LoVo (cell line): ENCODE results near the gene HDAC4.

Source experiments
- DNase-seq: peaks from one replicate; pipeline ENCODE4 v3.0.0-alpha.2; 2016; ENCODE audit warnings: low spot score

The HDAC4 gene

DNA sequence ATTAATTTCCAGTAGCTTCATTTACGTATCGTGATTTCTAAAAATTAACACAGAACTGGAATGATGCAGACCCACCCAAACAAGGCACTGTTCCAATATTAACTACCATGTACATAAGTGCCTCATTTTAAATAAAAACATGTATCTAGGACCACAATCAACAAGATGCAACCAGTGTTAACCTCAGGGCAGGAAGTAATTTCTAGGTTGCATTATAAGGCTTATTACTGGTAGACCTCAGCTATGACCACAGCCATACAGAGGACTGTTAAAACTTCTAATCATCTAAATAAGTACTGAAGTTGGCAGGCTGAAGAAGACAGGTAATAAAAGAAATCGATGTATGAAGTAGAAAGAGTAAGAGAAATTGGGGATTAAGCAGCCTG, 262.9 kb downstream of the HDAC4 start:
- DNase-seq, result no peak

DNA sequence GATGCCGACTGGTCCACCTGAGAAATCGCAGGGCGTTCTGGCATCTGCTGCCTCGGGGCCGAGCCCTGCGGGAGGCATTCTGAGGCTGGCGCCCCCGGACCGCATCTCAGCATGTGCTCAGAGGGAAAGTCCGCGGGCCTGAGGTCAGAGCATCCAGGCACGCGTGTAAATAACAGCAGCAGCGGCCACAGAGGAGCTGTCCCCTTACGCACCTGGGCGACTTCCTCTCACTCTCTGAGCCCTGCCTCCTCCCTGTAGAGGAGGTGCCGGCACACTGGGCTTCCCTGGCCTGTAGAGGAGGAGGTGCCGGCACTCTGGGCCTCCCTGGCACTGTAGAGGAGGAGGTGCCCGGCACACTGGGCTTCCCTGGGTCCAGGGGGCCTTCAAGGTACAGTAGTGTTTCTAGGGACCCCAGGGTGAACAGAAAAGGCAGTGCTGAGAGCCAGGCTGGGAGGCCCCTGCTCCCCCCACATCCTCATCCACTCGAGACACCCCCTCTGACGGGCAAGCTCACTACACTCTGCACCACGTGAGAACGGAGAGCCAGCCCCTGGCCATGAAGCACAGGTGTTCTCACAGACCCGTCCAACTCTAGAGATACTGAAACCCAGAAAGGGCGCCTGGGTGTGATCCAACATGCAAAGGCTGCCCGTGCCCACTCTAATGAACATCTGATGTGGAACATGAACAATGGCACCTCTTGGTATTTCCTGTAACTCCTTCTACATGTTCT, 263.5 kb downstream of the HDAC4 start:
- no peak for DNase-seq

DNA sequence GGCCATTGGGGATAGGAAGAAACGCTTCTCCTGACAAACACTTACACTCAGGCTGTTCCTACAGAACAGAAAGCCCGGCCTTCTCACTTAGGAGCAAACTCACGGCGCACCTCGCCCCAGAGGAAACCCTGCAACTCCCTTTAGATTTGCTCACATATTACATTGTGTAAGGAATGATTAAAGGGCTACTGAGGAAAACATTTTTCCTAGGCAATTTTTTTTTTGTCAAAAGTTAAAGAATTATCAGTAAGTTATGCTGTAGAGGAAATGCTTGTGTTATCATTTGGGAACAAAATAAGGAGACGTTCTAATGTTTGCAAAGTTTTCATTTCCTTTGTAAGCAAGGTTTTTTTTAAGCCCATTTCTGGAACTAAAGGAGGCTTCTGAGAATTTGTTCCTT, 264.1 kb downstream of the HDAC4 start:
- DNase-seq, result no peak

DNA sequence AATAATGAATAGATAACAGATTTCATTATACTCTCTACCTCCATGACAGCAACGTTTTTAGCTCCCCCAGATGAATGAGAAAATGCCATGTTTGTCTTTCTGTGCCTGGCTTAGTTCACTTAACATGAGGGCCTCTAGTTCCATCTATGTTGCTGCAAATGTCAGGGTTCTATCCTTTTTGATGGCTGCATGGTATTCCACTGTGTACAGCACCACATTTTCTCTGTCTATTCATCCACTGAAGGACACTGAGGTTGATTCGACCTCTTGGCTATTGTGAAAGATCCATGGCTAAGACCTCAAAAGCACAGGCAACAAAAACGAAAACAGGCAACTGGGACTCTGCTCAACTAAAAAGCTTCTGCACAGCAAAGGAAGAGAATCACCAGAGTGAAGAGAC, 264.6 kb downstream of the HDAC4 start:
- no peak for DNase-seq

DNA sequence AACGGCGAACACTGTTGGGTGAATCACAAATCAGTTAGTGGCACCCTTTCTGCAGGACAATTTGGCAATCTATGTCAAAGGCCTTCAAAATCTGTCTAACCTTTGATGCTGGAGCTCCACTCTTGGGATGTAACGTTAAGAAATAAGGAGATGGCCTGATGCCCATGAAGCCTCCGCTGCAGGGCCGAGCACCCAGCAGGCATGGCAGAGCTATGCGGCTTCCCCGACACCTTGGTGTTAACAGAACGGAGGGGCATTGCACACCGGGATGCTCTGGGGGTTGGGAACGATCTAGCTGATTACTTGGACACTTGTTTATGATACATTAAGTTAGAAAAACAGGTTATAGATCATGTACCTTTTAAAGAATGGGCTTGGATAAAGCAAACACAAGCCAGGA, 265.3 kb downstream of the HDAC4 start:
- DNase-seq, result no peak

DNA sequence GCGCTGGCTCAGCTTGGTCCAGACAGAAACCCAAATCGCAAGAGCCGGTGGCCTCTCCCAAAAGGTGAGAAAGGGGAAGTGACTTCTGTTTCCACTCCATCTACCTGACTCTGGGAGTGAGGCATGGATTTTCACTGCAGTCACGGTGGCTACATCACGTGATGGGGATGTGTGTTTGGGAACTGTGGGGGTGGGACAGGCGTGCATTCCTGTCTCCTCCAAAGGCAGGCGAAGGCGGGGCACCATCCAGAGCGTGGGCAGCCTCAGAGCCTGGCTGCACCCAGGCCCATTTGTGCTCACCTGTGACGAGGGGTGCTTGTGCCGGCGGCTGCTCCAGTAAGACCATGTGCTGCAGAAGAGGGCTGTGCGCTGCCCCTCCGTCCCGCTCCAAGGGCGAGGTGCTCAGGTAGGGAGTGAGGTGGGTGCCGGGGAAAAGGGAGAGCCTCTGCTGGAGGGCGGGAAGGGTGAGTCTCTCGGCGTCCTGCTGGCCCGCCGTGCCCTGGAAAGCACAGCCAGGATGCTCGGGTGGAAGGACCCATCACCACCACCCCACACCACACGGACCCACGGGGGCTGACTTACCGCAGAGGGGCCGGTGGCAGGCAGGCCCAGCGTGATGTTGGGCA, 266.8 kb downstream of the HDAC4 start:
- DNase-seq, result no peak

DNA sequence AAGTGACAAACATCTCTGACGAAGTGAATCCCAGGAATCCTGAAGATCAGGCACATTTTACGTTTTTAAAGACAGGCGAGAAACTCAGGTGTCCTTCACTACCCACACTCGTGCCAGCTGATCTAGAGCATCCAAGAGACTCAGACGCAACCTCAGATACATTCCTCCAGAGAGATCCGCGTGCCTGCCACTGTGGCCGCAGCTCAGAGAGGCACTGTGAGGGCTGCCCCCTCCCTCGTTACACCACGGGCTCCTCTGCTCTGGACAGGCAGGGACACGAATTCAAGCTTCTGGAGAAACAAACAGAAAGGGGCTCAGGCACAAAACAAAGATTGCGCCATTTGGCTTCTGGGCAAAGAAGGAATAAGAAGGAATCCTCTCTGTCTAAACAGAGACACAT, 268.0 kb downstream of the HDAC4 start:
- no peak for DNase-seq

DNA sequence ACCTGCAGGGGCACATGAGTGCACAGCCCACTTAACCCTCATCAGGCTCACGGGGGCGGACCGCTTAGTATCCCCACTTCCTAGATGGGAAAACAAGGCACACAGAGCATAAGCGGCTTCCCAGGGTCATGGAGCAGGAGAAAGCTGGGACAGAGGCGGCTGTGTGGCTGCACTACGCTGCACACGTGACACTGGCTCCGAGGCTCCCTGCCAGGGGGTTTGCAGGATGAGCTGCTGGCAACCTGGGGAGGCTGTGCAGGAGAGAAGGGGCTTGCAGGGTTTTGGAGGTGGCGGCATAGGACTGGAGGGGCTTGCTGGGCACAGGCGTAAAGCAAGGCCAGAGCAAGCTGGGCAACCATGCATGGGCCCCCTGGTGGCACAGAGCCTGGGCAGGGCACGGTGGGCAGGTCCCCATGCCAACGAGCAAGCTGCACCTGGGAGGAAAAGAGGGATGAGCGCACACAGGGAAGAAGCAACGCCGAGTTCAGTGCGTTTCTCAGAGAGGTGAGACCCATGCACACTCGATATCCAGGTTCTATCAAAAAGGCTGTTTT, 268.6 kb downstream of the HDAC4 start:
- DNase-seq, result no peak

DNA sequence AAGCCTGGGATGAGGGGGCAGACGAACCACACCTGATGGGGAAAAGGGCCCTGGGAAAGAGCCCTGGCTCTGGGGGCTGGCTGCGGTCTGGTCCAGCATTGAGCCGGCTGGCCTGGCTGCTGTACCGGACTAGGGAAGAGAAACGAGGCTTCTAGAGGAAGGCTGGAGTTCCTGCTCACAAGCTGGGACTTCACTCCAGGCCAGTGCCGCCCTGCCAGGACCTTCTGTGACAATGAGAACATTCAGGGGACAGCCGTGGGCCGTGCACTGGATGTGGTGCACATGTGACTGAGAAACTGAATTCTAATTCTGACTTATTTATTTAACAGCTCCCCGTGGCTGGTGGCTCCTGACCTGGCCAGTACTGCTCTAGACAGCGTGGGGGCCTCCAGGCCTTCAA, 269.3 kb downstream of the HDAC4 start:
- DNase-seq, result no peak

DNA sequence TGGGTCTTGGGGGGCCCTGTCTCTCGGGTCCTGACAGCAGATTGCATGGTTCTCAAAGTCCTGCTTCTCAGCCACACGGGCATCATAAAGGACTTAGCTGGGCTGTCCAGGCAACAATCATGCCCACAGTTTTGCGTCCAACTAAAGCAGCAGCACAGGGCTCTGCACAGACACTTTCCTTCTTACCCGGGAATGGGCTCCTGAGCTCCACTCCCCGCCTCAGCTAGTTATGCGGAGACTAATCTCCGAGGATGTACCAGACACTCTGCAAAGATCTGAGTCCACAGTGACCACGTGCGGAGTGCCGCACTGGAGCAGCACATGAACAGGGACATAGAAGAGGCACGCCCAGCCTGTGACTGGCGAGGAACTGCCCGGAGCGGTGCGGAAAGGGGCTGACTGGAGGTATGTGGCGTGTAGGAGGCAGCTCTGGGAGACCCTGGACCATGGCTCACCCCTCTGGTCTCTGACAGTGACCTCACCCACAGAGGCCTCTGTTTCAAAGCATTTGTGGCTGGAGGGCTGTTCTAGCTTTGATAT, 270.0 kb downstream of the HDAC4 start:
- no peak for DNase-seq

DNA sequence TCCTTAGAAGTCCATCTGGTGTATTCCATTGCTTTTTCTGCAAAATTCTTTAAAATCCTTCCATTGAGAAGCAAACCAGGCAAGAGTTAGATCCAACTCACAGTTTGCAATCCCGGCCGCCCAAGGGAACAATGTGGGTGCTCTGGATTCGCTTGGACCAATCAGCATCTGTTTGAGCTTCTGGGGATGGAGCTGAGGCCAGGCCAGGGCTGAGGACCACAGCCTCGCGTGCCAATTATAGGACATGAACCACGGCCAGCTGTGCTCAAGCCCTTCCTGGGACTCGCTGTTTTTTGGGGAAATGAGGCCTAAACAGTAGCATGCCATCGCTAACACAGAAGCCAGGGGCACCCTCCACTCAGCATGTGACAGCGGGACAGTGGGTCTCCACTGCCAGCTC, 270.8 kb downstream of the HDAC4 start:
- DNase-seq, result no peak

DNA sequence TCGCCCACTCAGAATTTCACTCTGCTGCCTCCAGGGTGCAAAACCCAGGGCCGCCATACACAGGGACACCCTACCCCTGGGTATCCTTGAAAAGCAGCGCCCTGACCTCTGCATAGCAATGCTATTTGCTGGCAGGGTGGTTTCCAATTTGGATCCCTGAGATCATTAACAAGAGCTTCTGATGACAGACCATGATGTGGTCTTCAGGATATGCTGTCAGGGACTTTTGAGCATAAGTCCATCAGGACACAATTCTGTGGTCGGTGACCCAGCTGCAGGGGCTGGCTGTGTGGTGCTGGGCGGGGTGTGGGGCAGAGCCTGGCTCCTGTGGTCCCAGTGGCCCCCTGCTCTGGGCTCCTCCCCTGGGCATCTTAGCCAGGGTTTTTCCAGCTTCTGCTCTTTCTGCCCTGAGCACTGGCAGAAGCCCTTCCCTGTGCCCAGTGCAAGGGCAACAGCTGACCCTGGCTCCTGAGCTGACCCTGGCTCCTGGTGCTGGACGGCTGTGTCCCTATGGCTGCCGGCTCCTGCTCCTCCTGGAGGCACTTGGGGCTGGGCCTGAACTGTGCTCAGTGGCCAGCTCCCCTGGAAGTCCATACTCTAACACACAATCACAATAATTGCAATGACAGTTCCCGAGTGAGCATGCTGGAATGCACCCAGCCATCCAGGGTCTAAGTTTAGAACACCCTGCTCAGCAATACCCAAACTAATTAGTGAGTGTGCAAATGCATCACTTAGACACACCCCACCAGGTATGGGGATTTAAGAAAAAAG, 271.5 kb downstream of the HDAC4 start:
- DNase-seq, result no peak

DNA sequence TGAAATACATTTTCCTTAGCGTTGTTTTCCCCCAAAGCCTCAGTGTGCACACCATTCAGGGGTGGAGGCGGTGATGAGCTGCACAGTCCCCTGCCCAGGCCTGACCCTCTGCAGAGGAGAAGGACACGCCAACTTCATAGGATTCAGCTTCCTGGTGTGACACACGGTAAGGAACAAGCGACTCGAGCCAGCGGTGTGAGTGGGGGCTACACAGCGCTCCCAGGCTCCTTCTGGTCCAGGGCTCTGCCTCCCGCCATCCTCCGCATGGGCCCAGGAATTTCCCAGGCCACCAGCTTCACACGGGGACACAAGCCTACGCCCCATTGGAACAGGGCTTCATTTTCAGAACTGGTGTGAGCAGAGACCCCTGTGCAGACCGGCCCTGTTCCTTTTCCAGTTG, 272.1 kb downstream of the HDAC4 start:
- DNase-seq, result no peak

DNA sequence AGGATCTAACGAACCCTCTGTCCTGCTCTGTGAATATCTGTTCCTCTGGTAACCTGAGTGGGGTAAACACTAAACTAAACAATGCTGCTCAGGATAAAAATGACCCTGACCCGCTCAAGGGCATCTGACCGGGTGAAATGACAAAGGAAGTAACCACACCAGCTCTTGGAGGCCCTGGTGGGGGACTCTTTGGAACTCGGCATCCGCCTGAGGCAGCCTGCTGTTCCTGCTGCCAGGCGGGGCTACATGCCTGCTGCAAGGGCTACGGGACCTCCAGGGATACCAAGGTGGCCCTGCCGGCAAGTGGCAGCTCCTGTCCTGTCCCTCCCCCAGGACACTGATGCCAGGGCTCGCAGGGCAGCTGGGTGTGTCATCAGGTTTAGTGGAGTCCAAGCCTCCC, 273.3 kb downstream of the HDAC4 start:
- no peak for DNase-seq

DNA sequence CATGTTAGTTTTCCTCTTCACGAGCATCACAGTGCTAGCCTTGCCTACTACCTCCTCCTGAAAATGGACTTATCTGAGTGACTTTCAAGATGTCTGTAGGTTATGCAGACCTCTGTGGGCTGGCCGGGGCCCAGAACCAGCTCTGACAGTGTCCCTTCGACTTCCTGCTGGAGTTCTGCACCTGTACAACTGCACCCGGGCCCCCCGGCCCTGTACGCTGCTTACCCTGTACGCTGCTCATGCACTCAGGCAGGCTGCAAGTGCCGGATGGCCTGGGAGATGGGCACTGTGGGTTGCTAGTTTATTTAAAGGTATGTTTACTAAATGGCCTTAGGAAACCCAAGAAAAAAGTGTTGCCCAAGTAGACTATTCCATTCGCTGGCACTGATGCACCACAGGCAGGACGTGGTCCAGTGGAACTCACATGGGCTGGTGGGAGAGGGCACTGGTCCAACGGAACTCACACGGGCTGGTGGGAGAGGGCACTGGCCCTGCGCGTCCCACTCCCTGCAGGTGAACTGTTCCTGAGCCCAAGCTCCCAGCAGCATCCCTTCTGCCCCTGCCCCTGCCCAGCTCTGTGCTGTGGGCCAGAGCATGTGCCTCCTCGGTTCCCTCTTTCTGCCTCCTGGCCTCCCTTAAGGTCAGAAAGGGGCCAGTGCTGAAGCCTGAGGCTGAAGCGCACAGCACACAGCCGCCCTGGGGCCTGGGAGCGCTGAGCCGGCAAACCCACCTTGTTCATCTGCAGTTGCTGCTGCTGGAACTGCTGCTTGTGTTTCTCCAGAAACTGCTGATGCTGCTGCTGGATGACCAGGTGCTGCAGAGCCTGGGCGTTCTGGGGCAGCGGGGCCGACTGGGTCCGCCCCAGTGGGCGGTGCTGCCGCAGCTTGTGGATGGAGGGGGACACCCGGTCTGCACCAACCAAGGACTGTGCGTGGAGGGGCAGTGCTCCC, 274.8 kb downstream of the HDAC4 start:
- no peak for DNase-seq

DNA sequence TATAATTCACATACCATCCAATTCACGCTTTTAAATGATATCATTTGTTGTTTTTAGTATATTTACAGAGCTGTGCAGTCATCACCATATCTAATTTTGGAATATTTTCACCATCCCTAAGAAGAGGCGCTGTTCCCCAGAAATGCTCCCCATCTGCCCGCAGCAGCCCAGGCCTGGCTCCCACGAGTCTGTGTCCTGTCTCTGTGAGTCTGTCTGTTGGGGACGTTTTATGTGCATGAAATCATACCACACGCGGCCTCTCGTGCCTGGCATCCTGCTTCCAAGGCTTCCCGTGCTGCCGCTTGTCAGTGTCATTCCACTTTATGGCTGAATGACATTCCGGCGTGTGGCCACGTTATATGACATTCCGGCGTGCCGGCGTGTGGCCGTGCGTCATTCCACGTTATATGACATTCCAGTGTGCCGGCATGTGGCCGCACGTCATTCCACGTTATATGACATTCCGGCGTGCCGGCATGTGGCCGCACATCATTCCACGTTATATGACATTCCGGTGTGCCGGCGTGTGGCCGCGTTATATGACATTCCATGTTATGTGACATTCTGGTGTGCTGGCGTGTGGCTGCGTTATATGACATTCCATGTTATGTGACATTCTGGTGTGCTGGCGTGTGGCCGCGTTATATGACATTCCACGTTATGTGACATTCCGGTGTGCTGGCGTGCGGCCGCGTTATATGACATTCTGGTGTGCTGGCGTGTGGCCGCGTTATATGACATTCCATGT, 276.5 kb downstream of the HDAC4 start:
- DNase-seq, result no peak

DNA sequence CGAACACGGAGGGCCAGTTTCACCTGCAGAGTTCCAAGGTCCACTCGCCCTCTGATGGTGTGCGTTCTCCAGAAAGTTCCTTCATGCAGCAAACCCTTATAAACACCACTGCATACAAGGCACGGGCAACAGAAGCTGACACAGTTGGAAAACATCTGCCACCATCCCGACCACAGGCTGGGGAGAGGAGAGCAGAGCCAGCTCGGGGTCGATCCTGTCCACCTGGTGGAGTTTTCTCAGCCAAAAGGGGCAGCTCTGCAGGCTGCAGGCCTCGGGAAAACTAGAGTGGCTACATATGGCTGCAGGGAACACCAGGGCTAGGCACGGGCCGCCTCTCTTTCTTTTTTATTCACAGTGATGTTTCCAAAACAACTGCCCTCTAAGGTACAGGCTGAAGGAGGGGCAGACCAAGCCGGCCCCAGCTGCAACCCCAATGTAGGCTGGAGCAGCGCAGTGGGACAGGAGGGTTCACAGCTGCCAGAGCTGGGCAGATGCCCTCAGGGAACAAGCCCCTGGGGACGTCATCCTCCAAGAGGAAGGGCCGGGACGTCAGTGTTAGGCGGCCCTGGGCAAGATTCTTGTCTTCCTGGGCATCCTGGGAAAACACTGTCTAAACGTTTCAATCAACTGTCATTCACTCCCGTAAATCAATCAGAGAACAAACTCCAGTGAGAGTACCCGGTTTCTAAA, 278.3 kb downstream of the HDAC4 start:
- no peak for DNase-seq

DNA sequence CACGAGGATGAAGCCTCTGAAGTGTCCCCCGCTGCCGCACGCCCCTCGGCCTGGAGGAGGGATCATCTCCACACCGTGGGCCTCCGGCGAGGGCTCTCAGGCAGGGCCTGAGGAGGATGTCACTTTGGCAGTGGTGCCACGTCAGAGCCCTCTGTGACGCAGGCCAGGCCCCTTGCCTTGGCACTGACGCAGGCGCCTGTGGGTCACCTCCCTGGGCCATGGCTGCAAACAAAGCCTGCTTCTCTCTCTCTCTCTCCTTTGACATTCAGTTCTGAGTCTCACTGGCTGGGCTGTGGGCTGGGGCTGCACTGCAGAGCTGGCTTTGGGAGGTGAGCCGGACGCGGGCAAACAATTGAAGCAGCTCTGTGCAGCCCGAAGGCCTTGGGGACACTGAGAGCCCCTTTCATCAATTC, 279.2 kb downstream of the HDAC4 start:
- no peak for DNase-seq

DNA sequence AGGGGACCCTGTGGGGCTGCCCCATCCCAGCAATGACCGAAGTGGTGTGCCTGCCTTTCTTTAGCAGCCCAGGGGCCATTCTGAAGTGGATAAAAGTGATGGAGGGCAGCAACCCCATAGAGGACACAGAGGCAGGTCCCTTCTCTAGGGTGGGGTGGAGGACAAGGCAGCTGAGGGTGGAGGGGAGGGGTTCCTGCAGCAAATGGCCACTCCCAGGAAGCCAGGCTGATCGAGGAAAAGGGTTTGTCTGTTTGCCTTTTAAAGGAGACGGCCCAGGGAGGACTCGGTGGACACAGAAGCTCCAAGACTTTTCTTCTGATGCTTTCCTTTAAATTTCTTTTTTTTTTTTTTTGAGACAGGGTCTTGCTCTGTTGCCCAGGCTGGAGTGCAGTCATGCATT, 280.2 kb downstream of the HDAC4 start:
- DNase-seq, result no peak
